Esophagus squamous epithelium (tissue), 5 donors: ENCODE data around the gene PTPRD. TPM values are rescaled to one million over a fixed set of nuclear protein-coding genes. Genes with fewer than 3 reads are reported as not detected.

Experiments
- DNase-seq: peaks from one replicate; lab custom pipeline; 2025; lab: John Stamatoyannopoulos, UW
- H3K27ac ChIP-seq, 4 donors: fragments of 200-600 bp; sonication (generic); one replicate each; pipeline ENCODE4 v1.5.1; 2016 to 2019; ENCODE audit warnings: mild to moderate bottlenecking in 1 of 4
- H3K27me3 ChIP-seq, 4 donors: fragments of 200-600 bp; sonication (generic); 1 replicate in 3 of 4; 2 replicates in 1 of 4; pipeline versions ENCODE4 v1.5.1 to v1.6.0; 2017 to 2021; ENCODE audit warnings: antibody characterized with exemption in 1 of 4
- H3K36me3 ChIP-seq, 3 donors: fragments of 200-600 bp; sonication (generic); one replicate each; pipeline ENCODE4 v1.5.1; 2016 to 2019
- H3K4me1 ChIP-seq, 3 donors: fragments of 200-600 bp; sonication (generic); one replicate each; pipeline ENCODE4 v1.5.1; 2017 to 2019
- H3K4me3 ChIP-seq, 4 donors: fragments of 200-600 bp; sonication (generic); 1 replicate in 3 of 4; 2 replicates in 1 of 4; pipeline ENCODE4 v1.5.1; 2016 to 2019; ENCODE audit warnings: mild to moderate bottlenecking in 2 of 4, moderate library complexity in 1 of 4
- H3K9me3 ChIP-seq, 3 donors: fragments of 200-600 bp; sonication (generic); one replicate each; pipeline ENCODE4 v1.5.1; 2016 to 2019
- CTCF ChIP-seq, 6 experiments: fragments of 450-650 bp in 4 of 6; fragments of 200-600 bp in 2 of 6; sonication (generic) in 2 of 6; IDR thresholded peaks; one replicate each; pipeline ENCODE4 v1.5.1; 2016 to 2019; ENCODE audit warnings: antibody characterized with exemption in 6 of 6, mild to moderate bottlenecking in 4 of 6, moderate library complexity in 4 of 6
- POLR2A ChIP-seq, 4 donors: fragments of 450-650 bp; IDR thresholded peaks; one replicate each; pipeline ENCODE4 v1.6.1; 2017; ENCODE audit warnings: antibody characterized with exemption in 4 of 4, mild to moderate bottlenecking in 4 of 4, moderate library complexity in 3 of 4
- WGBS, 2 donors: methylation state at CpG; one replicate each; pipeline ENCODE4 v1.1.5; 2018; 5-methylcytosine and 5-hydroxymethylcytosine counted together
- intact Hi-C: fragments of 100-400 bp; cut with DNase I; formaldehyde crosslinking; loops from one replicate; pipeline ENCODE4 v1.15.0; 2022
- total RNA-seq, 4 donors: library from RNA; depleted of rRNA; stranded (reverse); fragments of >200 nt; gene quantifications; one replicate each; pipeline ENCODE4 v1.1.0, GENCODE V29; 2016
- donor health status: DM: yes; HTN: yes; CAD: no.

The PTPRD gene
- total RNA-seq, 4 donors from 2014 or later = 0.23 to 16.3 (median 6.6) TPM

- WGBS, 2 donors = 65 to 80% methylated on average over 6 of the region's 6 CpGs
- H3K36me3 ChIP-seq = no peaks in the 10 kb centered on the region
- no peak overlapping the region for H3K4me3 ChIP-seq
- TF ChIP-seq POLR2A (IDR thresholded peaks at IDR 0.05) = no peak
- TF ChIP-seq CTCF (IDR thresholded peaks at IDR 0.05) = no peak
- H3K4me1 ChIP-seq = no peaks in the 10 kb centered on the region
- no peak for DNase-seq
- no peak overlapping the region for H3K27ac ChIP-seq
- intact Hi-C loops = no loop called here
- H3K27me3 ChIP-seq = no peaks in the 10 kb centered on the region
- no peaks in the 10 kb centered on the region for H3K9me3 ChIP-seq
These were observed 2052.0 kb downstream of the PTPRD start for GRCh38 chr9:8560560-8561525.

GRCh38 chr9:8558176-8558575 is 2054.6 kb downstream of the PTPRD start:
- Histone ChIP-seq H3K36me3 (no peaks in the 10 kb centered on the region), H3K4me3 (no peak overlapping the region), H3K27ac (no peak overlapping the region), H3K9me3 (no peaks in the 10 kb centered on the region), H3K27me3 (no peaks in the 10 kb centered on the region), H3K4me1 (no peaks in the 10 kb centered on the region)
- WGBS, 2 donors = 30 to 50% methylated on average over 2 of the region's 2 CpGs
- no peak for TF ChIP-seq POLR2A (IDR thresholded peaks at IDR 0.05)
- TF ChIP-seq CTCF (IDR thresholded peaks at IDR 0.05) = no peak
- intact Hi-C loops = no loop called here
- no peak for DNase-seq

- TF ChIP-seq POLR2A (IDR thresholded peaks at IDR 0.05) (no peak), CTCF (IDR thresholded peaks at IDR 0.05) (no peak)
- intact Hi-C loops = no loop called here
- Histone ChIP-seq H3K27ac (no peak overlapping the region), H3K27me3 (no peaks in the 10 kb centered on the region), H3K4me3 (no peak overlapping the region), H3K9me3 (no peaks in the 10 kb centered on the region), H3K36me3 (no peaks in the 10 kb centered on the region), H3K4me1 (no peaks in the 10 kb centered on the region)
- WGBS, 2 donors = 55 to 70% methylated on average over 4 of the region's 4 CpGs
- no peak for DNase-seq
These were observed 2056.9 kb downstream of the PTPRD start for GRCh38 chr9:8555762-8556500.

GRCh38 chr9:8553444-8553843 is 2059.4 kb downstream of the PTPRD start:
- no peaks in the 10 kb centered on the region for H3K4me1 ChIP-seq
- no peak overlapping the region for H3K4me3 ChIP-seq
- TF ChIP-seq CTCF (IDR thresholded peaks at IDR 0.05) = no peak
- no peak for TF ChIP-seq POLR2A (IDR thresholded peaks at IDR 0.05)
- no peak for DNase-seq
- intact Hi-C loops = no loop called here
- no peak overlapping the region for H3K27ac ChIP-seq
- 61 to 88% methylated on average over 4 of the region's 4 CpGs for whole genome bisulfite sequencing, 2 donors
- H3K27me3 ChIP-seq = no peaks in the 10 kb centered on the region
- no peaks in the 10 kb centered on the region for H3K9me3 ChIP-seq
- H3K36me3 ChIP-seq = no peaks in the 10 kb centered on the region

- Histone ChIP-seq H3K27ac (no peak overlapping the region), H3K9me3 (no peaks in the 10 kb centered on the region), H3K36me3 (no peaks in the 10 kb centered on the region), H3K4me3 (no peak overlapping the region), H3K4me1 (no peaks in the 10 kb centered on the region), H3K27me3 (no peaks in the 10 kb centered on the region)
- 87% methylated on average over 2 to 3 of the region's 3 CpGs for WGBS, 2 donors
- intact Hi-C loops = no loop called here
- TF ChIP-seq CTCF (IDR thresholded peaks at IDR 0.05) (no peak), POLR2A (IDR thresholded peaks at IDR 0.05) (no peak)
- DNase-seq = no peak
These were observed 2060.1 kb downstream of the PTPRD start for GRCh38 chr9:8552732-8553131.
